Measurements from ENCODE around the gene FOCAD. TPM values are rescaled to one million over a fixed set of nuclear protein-coding genes. Genes with fewer than 3 reads are reported as not detected.

The FOCAD gene
- total RNA-seq, 2 experiments from 2014 or later, result 13.8 to 18.5 TPM

GRCh38 chr9:20804489-20805250 is 120.6 kb downstream of the FOCAD start:
- Histone ChIP-seq H2AFZ (ENCODE audit: low read length) (no peak overlapping the region), H3K36me3 (ENCODE audit: insufficient read depth, low read length) (no peaks in the 10 kb centered on the region), H3K27ac (ENCODE audit: low read depth, low read length, poor library complexity, severe bottlenecking) (no peak overlapping the region), H3K79me2 (ENCODE audit: insufficient read depth, low read depth, low read length) (no peaks in the 10 kb centered on the region), H3K4me3 (ENCODE audit: low read depth, low read length, poor library complexity, severe bottlenecking) (no peak overlapping the region), H3K9me3 (ENCODE audit: low read length) (no peaks in the 10 kb centered on the region), H3K4me1 (ENCODE audit: insufficient read depth, low read length, poor library complexity, severe bottlenecking) (no peaks in the 10 kb centered on the region), H3K9me2 (ENCODE audit: insufficient read depth, low read length) (no peaks in the 10 kb centered on the region), H4K20me1 (ENCODE audit: insufficient read depth, low read length) (no peaks in the 10 kb centered on the region), H3K4me2 (ENCODE audit: low read length) (no peak overlapping the region)
- ChIA-PET POLR2A (interaction anchor here (0.7 kb wide), 2 partner anchors 9 to 108 kb away, joined by 3 read pairs; no protein-coding TSS in a partner anchor), CTCF (ENCODE audit: unreplicated experiment) (no interaction called here)
- intact Hi-C loops (cut with micrococcal nuclease; ENCODE audit: unreplicated experiment), result no loop called here
- TF ChIP-seq EZH2phosphoT487 (IDR thresholded peaks at IDR 0.05; ENCODE audit: borderline replicate concordance, low read depth, low read length) (no peak), CTCF (conservative IDR thresholded peaks at IDR 0.05; ENCODE audit: low read length) (no peak)
- no TSS peak for BruUV-seq (replicated peaks)
- DNase-seq (ENCODE audit: low spot score), result no peak

GRCh38 chr9:20805766-20806165 is 121.7 kb downstream of the FOCAD start:
- no TSS peak for BruUV-seq (replicated peaks)
- TF ChIP-seq CTCF (conservative IDR thresholded peaks at IDR 0.05; ENCODE audit: low read length), result no peak
- Histone ChIP-seq H3K9me3 (ENCODE audit: low read length) (no peaks in the 10 kb centered on the region), H3K4me1 (ENCODE audit: insufficient read depth, low read length, poor library complexity, severe bottlenecking) (no peaks in the 10 kb centered on the region), H3K4me2 (ENCODE audit: low read length) (no peak overlapping the region), H3K9me2 (ENCODE audit: insufficient read depth, low read length) (no peaks in the 10 kb centered on the region), H3K79me2 (ENCODE audit: insufficient read depth, low read depth, low read length) (no peaks in the 10 kb centered on the region), H3K27ac (ENCODE audit: low read depth, low read length, poor library complexity, severe bottlenecking) (no peak overlapping the region), H3K4me3 (ENCODE audit: low read depth, low read length, poor library complexity, severe bottlenecking) (no peak overlapping the region), H2AFZ (ENCODE audit: low read length) (no peak overlapping the region), H3K36me3 (ENCODE audit: insufficient read depth, low read length) (no peaks in the 10 kb centered on the region), H4K20me1 (ENCODE audit: insufficient read depth, low read length) (no peaks in the 10 kb centered on the region)
- no peak for DNase-seq (ENCODE audit: low spot score)
- ChIA-PET CTCF (ENCODE audit: unreplicated experiment) (no interaction called here), POLR2A (interaction anchor here (0.7 kb wide), 3 partner anchors 11 to 903 kb away, joined by 3 read pairs; no protein-coding TSS in a partner anchor)
- intact Hi-C loops (cut with micrococcal nuclease; ENCODE audit: unreplicated experiment), result no loop called here

- H3K79me2 ChIP-seq (ENCODE audit: insufficient read depth, low read depth, low read length), result no peaks in the 10 kb centered on the region
- H3K36me3 ChIP-seq (ENCODE audit: insufficient read depth, low read length), result no peaks in the 10 kb centered on the region
- no peaks in the 10 kb centered on the region for H3K9me2 ChIP-seq (ENCODE audit: insufficient read depth, low read length)
- no peaks in the 10 kb centered on the region for H3K4me1 ChIP-seq (ENCODE audit: insufficient read depth, low read length, poor library complexity, severe bottlenecking)
- DNase-seq (ENCODE audit: low spot score), result no peak
- BruUV-seq (replicated peaks), result no TSS peak
- H3K27ac ChIP-seq (ENCODE audit: low read depth, low read length, poor library complexity, severe bottlenecking), result no peak overlapping the region
- no peaks in the 10 kb centered on the region for H4K20me1 ChIP-seq (ENCODE audit: insufficient read depth, low read length)
- no peak overlapping the region for H2AFZ ChIP-seq (ENCODE audit: low read length)
- intact Hi-C loops (cut with micrococcal nuclease; ENCODE audit: unreplicated experiment), result no loop called here
- H3K9me3 ChIP-seq (ENCODE audit: low read length), result no peaks in the 10 kb centered on the region
- TF ChIP-seq CTCF (conservative IDR thresholded peaks at IDR 0.05; ENCODE audit: low read length) (no peak), EZH2phosphoT487 (IDR thresholded peaks at IDR 0.05; ENCODE audit: borderline replicate concordance, low read depth, low read length) (no peak)
- POLR2A ChIA-PET, result interaction anchor here (0.7 kb wide), 1 partner anchor 25 kb away, joined by 3 read pairs; no protein-coding TSS in a partner anchor
- CTCF ChIA-PET (ENCODE audit: unreplicated experiment), result interaction anchor here (0.9 kb wide), 1 partner anchor 13 kb away, joined by 3 read pairs; no protein-coding TSS in a partner anchor
- no peak overlapping the region for H3K4me3 ChIP-seq (ENCODE audit: low read depth, low read length, poor library complexity, severe bottlenecking)
- no peak overlapping the region for H3K4me2 ChIP-seq (ENCODE audit: low read length)
These were observed 123.9 kb downstream of the FOCAD start for GRCh38 chr9:20808002-20808401.
